GM21515 (cell line): Measurements from ENCODE around the gene MYO16.

Experiments used
- ATAC-seq: cut with Tn5 transposase; IDR thresholded peaks from one replicate; pipeline ENCODE4 v1.9.1; 2021; ENCODE audit not compliant: unreplicated experiment

Gene MYO16

DNA sequence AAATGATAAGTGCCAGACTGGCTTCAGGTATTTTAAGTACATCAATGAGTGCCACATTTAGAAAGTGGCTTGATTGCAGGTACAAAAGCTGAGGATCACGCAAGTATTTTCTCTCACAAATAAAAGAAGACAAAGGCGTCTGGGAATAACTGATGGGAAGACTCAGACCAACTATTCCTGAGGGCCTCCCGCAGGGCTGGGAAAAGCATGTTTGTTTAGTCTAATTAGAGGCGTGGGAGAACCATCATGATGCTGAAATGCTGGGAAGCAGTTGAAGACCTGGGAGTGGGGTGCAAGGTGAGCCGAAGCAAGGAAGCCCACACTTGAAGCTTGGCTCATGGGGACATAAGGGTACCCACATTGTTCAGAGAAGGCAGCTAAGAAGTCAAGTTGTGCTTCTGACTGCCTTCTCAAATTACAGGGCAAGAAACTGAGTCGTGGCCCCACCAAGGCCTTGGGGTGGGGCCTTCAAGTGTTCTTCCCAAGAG lies 536.0 kb downstream of the MYO16 start:
- ATAC-seq = no peak

DNA sequence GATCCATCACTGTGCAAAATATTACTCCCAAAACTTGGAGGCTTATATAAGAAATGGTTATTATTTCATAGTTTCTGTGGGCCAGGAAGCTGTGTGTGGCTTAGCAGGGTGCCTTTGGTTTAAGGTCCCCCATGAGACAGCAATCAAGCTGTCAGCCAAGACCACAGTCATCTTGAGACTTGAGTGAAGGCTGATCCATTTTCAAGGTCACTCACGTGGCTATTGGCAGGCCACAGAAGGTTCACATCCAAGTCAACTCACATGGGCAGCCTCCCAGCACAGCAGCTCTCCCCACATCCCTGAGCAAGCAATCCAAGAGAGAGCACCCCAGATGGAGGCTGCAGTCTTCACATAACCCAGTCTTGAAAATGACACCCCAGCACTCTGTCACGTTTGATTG lies 537.4 kb downstream of the MYO16 start:
- no peak for ATAC-seq

DNA sequence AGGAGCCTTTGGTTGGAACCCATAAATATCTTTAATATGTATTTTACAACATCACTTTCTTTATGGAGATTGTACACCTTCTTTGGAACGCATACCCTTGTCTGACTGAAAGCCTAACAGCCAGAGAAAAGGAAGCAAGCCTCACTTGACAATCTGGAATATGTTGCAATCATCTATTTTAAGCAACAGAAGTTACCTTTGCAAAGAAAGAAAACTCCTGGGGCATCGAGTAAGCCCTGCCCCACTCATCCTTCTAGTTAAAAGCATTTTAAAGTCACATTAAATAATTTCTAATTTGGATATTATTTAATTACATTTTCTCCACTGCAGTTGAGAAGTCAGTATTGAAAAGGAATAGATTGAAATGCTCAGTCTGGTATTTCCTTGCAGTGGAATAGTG lies 542.7 kb downstream of the MYO16 start:
- ATAC-seq = no peak

DNA sequence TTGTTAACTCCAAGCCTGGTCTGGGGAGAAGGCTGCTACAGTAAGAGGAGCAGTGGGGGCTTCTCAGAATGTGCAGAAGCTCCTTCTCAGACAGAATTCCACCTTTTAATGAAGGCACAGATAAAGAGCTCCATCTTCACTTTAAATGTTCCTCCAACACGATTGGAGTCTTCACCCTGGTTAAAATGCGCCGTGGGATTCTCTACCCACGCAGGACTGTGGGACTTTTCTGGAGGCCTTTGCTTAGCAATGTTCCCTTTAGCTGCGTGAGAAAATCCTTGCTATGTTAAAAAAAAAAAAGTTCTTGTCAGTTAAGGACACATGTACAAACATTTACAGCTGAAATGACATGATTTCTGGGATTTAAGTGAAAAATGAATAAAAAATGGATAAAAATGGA lies 546.3 kb downstream of the MYO16 start:
- ATAC-seq = no peak

DNA sequence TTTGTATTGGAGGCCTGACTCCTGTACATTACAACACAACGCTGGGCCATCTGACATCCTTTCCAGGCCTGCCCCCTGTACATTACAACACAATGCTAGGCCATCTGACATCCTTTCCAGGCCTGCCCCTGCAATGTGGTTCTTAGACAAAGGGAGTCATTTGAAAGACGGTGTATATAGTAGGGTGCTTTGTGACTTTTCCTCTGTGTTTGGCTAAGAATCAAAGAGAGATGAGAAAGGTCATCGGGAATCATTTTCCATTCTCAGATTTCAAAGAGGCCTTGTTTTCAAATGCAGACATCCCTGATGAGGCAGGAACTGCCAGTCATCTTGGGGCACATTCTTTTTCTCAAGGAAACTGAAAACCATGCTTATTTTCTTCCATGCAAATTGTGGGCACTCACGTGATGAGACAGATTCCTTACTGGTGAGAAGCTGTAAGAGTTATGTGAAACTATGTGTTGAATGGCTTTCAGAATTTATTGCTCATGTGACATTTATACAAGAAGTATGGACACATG lies 551.6 kb downstream of the MYO16 start:
- ATAC-seq = no peak

DNA sequence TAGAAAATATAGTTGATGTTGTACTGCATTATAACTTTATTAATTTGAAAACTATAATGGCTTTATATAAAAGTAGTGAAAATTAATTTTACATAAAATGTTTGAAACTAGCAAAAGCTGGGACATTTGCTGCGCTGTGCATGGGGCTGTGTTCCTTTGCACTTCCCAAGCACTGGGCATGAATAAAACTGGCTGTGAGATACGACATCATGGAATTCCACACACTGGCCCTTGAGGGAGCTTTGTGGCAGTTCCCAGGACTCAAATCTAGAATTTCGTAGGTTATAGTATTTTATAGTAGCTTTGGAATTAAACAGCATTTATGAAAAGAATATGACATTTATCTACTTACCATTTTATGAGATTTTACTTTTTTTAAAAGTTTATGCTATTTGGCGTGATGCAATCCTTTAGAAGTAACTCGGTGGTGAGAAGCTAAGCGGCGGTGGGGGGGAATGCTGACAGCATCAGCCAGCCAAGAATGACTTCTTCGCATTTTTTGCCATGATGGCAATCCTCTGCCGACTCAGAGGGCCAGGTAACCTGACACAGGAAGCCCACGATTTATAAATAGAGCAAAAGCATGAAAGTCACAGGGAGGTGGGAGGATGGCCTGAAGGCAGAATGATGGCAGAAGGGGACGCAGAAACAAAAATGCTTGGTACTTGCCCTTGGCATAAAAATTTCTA lies 553.5 kb downstream of the MYO16 start:
- no peak for ATAC-seq

DNA sequence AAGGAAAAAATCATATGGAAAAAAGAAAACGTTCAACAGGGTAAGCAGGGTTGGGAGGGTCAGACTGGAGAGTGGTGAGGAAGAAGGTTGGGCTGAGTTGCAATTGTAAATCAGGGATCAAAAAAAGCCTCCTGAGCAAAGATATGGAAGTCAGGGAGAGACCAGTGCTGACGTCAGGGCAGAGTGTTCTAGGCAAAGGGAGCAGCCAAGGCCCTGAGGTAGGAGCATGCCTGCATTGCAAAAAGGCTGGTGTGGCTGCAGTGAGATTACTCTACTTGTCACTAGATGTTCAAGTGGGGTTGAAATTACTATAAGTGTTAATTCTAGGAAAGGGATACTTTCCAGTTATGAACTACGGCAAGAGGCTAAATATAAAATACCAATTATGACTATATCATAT lies 562.0 kb downstream of the MYO16 start:
- no peak for ATAC-seq

DNA sequence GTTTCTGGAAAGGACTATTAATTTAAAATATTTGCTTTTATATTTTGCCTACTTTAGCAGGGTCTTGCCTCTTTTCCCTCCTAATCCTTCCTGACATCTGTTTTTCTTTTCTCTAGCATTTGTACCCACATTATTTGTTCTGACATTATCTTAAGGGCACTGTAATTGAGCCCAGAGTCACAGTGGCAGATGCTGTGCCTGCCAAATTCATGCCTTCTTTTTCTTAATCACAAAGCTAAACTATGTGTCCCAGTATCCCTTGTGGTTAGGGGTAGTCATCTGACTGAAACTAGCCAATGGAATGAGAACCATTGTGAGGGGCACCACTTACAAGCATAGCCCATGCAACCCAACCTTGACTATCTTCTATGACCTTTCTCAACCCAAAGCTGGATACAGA lies 562.9 kb downstream of the MYO16 start:
- ATAC-seq = no peak

DNA sequence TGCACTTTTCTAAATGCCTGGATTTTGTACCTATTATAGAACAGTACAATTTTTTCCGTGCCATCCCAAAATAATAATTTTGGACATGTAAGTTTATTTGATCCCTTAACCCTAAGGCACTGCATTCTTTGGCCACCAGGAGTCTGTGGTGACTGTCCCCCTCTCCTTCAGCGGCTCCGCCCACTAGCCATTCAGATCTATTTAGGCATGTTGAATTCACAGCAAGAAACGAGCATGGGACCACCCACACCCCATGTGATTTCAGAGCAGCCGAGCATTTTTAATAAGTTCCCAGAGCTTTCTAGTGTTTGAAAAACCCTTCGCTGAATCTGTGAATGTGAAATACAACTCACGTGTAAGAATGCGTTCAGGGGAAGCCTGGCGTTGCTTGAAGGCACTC lies 567.5 kb downstream of the MYO16 start:
- no peak for ATAC-seq

DNA sequence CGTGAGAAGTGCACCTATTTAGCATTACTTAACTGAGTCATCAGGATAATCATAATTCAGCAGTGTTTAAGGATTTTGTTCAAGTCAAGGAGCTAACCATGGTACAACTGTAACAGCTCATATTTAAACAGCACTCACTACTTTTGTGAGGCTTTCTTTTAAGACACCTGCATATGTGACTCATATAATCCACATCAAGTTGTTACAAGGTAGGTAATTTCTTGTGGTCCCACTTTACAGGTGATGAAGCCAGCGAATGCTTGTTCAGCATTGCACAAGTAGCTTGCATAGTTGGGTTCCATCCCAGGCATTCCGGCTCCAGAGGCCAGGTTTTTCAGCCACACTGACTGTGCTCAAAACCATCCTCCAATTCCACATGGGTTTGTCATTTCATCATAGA lies 569.2 kb downstream of the MYO16 start:
- ATAC-seq = no peak

DNA sequence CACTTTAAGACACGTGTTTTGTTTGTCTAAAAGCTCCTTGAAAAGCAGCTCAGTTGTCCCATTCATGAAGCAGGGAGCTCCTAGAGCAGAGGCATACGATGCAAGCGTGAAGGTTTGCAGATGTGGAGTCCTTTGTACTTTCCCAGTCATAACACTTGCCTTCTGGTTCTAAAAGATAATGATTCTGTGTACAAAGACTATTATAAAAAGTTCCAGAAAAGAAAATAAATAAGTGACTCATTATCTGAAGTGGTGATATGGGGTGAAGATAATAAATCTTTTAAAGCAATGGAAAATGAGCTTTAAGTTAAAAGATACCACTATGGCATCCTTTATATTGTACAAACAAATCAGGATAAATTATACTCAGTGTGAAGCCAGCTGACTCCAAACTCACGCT lies 569.9 kb downstream of the MYO16 start:
- ATAC-seq = no peak

DNA sequence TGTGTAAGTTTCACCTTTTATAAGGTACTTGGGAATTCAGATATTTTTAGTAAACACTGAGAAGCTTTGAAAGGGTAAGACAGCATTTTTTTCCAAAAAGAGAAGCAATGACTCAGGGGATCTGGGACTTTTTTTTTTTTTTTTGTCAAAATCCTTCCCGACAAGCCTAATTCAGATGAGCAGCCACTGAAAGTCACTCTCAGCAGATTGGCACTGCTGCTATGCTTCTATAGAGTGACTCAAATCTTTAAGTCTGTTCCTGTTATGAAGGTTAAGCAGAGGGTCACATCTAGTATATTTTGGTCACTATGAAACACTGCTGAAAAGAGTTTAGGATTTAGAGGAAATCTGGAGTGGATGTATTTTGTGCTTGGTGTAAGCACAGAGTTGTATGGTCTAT lies 571.1 kb downstream of the MYO16 start:
- ATAC-seq = no peak

DNA sequence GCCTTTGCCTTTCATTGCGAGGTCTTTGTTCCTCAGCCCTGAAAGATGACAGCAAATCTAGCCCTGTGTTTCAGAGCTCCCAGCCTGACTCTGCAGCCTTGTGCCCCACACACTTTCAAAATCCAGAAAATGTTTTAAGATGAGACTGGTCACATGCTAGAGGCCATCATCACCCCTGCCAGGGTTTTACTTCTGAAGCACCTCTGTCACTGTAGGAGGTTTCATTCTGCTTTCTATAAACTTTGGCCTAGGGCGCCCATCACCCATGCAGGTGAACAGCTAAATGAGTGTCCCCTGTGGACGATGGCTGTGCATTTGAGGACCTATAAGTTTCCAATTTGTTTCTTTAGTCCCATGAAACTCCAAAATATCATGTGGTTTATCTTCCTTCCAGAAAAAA lies 574.2 kb downstream of the MYO16 start:
- no peak for ATAC-seq

DNA sequence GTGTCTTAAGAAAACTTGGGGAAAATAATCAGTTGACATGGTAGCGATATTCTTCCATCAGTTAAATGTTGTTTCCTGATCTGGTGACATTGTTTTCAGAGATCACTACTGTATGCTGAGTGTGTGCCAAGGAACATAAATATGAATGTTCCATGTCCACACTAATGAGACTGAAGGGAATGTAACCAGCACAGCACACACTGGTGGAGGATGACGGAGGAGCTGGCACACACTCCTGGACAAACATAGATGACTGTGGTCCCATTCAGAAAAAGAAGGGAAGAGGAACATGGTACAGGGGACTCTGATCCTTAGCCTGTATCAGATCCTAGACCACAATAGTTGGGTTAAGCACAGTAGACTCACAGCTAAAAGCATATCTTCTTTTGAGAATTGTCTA lies 574.8 kb downstream of the MYO16 start:
- no peak for ATAC-seq

DNA sequence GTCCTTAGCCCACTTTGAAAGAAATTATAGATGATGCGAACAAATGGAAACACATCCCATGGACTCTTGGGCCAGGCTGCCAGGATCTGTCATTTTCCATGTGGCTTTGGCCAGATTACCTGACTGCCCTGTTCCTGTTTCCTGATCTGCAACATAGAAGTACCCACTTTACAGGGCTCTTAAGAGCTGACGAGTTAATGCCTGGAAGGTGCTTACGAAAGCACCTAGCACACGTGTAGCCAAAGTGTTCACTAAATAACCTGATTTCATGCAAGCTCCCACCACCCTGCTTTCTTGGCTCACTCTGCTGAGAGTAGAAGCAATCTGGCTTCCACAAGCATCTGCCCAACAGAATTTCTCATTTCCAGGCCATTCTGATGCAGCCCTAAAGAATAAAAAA lies 575.2 kb downstream of the MYO16 start:
- ATAC-seq = no peak

DNA sequence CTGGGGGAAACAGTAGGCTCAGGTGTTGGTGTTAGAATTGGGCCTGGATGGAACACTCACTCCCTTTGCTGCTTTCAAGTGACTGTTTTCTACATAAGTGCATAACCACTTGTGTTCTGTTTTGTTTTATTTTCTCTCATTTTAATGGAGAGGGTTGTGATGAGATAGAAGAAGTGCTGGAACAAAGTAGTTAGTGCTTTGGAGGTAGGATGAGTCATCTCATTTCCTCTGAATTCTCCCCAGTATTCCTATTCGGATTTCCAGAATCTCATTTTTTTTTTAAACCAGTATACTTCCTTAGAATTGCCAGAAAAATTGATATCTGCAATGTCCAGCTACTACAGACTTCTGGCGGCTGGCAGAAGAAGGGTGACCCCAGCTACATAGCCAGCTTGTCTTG lies 575.9 kb downstream of the MYO16 start:
- ATAC-seq = no peak

DNA sequence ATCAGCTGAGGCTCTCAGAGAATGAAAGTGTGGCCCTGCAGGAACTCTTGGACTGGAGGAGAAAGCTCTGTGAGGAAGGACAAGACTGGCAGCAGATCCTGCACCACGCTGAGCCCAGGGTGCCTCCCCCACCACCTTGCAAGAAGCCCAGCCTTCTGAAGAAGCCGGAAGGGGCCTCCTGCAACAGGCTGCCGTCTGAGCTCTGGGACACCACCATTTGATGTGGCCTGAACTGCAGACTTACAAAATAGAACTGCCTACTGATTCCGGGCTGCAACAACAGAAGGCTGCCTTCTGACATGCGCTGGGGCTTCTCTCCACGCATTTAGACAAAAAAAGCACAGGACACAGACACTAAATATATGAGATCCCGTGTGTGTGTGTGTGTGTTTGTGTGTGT lies 577.2 kb downstream of the MYO16 start:
- ATAC-seq = no peak

DNA sequence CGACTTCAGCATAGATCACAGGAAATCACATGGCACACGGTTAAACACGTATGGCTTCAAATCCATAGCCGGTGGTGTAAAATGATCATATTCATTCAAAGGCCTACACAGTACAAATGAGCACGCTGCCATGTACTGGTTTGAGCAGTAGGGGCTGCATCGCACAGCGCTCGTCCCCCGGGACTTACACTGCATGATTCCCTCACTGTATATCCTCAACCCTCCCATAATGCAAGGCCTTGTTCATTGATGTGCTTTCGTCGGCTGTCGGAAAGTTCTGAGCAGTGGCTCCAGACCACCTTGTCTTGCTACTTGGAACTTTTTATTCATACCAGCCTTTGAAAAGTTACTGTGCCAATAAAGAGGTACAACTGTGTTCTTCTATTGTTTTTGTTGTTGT lies 578.2 kb downstream of the MYO16 start:
- ATAC-seq = no peak

DNA sequence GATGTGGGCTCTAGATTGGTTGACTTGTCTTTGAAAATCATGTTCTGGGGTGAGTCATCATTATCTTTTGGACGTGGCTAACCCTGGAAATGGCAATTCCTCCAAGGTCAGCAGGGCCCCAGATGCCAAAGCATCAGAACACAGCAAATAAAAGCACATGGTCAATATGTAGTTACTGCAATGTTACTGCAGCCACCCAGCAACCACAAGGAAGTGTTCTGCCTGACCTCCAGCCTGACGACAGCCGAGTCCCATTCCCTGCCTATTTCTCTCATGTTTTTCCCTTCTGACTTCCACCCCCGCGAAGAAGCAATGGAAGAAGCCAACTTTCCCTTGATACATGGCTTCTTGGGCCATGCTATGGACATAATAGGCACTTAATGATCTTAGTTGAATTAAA lies 579.1 kb downstream of the MYO16 start:
- no peak for ATAC-seq

DNA sequence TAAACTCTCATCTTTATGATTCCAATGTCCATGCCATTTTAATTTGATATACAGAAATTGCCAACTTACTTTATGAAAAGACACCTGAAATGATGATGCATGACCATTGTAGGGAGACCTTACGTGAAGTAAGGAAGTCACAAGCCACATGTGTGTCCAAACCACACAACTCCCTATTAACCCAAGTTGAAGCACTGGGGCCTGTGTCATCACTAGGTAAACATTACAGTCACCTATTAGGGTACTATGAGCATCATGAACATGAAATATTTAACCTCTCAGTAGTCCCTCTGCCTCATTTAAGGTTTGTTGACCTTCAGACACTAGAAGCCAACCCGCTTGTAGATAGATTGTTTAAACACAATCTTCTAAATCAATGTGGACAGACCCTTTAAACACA lies 580.1 kb downstream of the MYO16 start:
- no peak for ATAC-seq

DNA sequence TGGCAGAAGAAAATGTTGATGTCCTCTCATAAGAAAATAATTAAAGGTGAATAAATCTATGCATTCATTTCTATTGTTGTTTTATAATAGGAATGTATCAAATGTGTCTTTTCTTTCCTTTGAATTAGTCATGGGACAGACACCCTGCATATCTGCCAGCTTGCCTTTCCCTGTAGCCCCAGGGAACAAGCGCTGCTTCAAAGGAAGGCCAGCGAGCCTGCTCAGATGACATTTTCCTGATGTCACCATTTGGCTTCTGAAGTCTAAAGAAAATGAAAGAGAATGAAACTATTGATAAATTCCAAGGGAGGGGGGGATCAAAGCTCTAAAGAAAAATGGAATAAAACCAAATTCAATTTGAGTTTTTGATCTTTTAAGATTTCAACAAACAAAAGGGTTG lies 582.2 kb downstream of the MYO16 start:
- ATAC-seq = no peak

DNA sequence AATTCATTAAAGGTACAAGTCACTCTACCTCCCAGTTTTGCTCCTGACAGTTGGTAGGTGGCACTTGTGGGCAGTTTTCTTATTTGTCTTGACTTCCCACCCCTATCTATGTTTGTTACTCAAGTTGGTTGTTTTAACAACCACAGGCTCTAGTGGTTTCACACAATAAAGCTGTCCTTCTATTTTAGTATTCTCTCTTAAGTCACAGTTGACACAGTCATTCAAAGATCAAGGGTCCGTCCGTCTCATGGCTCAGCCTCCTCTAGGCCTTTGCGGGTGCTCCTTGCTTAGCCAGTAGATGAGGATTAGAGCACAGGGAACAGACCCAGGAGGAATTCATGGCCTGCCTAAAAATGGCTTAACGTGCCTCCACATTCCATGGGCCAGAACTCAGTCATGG lies 583.2 kb downstream of the MYO16 start:
- ATAC-seq = no peak

DNA sequence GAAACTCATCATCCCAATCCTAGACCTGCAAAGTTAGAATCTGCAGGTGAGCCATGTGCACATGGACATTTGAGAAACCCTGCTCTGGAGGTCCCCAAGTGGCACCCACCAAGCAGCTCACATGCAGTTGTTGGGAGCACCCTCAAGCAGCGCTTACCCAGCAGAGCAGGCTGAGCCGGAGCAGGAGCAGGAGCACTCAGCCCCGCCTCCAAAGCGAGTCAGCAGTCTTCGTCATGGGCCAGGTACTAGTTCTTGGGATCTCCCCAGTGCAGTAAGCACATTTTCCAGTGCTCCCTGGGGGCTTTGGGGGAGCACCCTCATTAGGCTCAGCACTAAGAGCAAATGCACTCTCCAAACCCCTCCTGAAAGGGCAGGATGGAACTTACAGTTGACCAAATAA lies 584.3 kb downstream of the MYO16 start:
- no peak for ATAC-seq
